HEK293 (cell line): ENCODE data around the gene AIF1.

Experiments
- CTCF ChIP-seq: fragments of 450-650 bp; formaldehyde crosslinking; IDR thresholded peaks from 2 replicates; pipeline ENCODE4 v1.5.1; 2016; ENCODE audit warnings: missing biosample characterization, missing genetic modification characterization
- KLF1 ChIP-seq: fragments of 450-650 bp; formaldehyde crosslinking; IDR thresholded peaks from 2 replicates; pipeline ENCODE4 v1.5.1; 2016; ENCODE audit warnings: missing biosample characterization, missing genetic modification characterization
- MYNN ChIP-seq: fragments of 450-650 bp; formaldehyde crosslinking; IDR thresholded peaks from 2 replicates; pipeline ENCODE4 v1.5.1; 2016; ENCODE audit warnings: missing biosample characterization, missing genetic modification characterization, borderline replicate concordance
- TCF7L2 ChIP-seq: IDR thresholded peaks from 2 replicates; pipeline ENCODE4 v1.6.1; 2011; ENCODE audit warnings: low read depth, mild to moderate bottlenecking, inconsistent platforms, low read length, moderate library complexity, borderline replicate concordance
- ZNF184 ChIP-seq: fragments of 450-650 bp; IDR thresholded peaks from 2 replicates; pipeline ENCODE4 v1.5.1; 2018; ENCODE audit warnings: missing biosample characterization, mild to moderate bottlenecking, missing genetic modification characterization
- ZNF2 ChIP-seq: fragments of 450-650 bp; formaldehyde crosslinking; IDR thresholded peaks from 2 replicates; pipeline ENCODE4 v1.5.1; 2016; ENCODE audit warnings: missing biosample characterization, missing genetic modification characterization
- ZNF266 ChIP-seq: fragments of 450-650 bp; formaldehyde crosslinking; IDR thresholded peaks from 2 replicates; pipeline ENCODE4 v1.5.1; 2016; ENCODE audit warnings: missing biosample characterization, missing genetic modification characterization, low read depth
- ZNF529 ChIP-seq: fragments of 450-650 bp; formaldehyde crosslinking; IDR thresholded peaks from 2 replicates; pipeline ENCODE4 v1.5.1; 2017; ENCODE audit warnings: missing genetic modification characterization, missing biosample characterization; ENCODE audit not compliant: insufficient replicate concordance
- ZNF645 ChIP-seq: fragments of 450-650 bp; formaldehyde crosslinking; IDR thresholded peaks from 2 replicates; pipeline ENCODE4; 2016; ENCODE audit warnings: missing biosample characterization, missing genetic modification characterization
- ZNF701 ChIP-seq: fragments of 450-650 bp; formaldehyde crosslinking; IDR thresholded peaks from 2 replicates; pipeline ENCODE4 v1.5.1; 2016; ENCODE audit warnings: missing biosample characterization, missing genetic modification characterization
- TF ChIP-seq, protein P1 (sequence below): fragments of 450-650 bp; formaldehyde crosslinking; optimal IDR thresholded peaks from 2 replicates; pipeline ENCODE3; 2016; ENCODE audit warnings: missing biosample characterization, mild to moderate bottlenecking, missing genetic modification characterization

DNA sequence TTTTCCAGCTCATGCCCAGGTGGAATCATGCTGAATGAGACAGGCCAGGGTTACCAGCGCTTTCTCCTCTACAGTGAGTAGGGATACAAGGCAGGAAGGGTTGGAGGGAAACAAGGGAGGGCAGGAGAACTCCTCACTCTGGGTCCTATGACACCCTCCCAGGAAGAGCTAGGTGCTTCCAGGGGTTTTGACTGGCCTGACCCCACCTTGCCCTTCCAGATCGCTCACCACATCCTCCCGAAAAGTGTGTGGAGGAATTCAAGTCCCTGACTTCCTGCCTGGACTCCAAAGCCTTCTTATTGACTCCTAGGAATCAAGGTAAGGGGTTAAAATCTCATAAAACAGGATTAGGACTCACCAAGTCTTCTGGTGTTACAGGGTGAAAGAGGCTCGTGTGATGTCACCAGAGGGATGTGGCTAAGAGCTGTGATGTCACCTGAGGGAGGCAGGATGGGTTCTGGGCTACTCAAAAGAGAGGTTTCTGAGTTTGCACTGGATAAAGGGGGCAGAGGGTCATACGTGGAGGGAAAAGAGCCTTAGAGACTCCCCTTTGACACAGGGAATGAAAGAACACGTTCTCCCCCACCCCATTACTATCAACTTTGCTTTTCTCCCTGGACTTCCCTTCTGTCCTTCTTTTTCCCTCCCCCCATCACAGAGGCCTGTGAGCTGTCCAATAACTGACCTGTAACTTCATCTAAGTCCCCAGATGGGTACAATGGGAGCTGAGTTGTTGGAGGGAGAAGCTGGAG is 42.5 kb downstream of the AIF1 start:
- TF ChIP-seq MYNN (tag by site-specific recombination) = no peak
- no peak for TF ChIP-seq CTCF
- TF ChIP-seq, protein P1, sequence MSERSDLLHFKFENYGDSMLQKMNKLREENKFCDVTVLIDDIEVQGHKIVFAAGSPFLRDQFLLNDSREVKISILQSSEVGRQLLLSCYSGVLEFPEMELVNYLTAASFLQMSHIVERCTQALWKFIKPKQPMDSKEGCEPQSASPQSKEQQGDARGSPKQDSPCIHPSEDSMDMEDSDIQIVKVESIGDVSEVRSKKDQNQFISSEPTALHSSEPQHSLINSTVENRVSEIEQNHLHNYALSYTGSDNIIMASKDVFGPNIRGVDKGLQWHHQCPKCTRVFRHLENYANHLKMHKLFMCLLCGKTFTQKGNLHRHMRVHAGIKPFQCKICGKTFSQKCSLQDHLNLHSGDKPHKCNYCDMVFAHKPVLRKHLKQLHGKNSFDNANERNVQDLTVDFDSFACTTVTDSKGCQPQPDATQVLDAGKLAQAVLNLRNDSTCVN (tag by site-specific recombination) = no peak
- TF ChIP-seq ZNF645 = no peak
- TF ChIP-seq KLF1 = no peak
- TF ChIP-seq ZNF184 (tag by site-specific recombination) = no peak
- TF ChIP-seq TCF7L2 = no peak
- TF ChIP-seq ZNF529 (tag by site-specific recombination) = no peak
- no peak for TF ChIP-seq ZNF701 (tag by site-specific recombination)
- TF ChIP-seq ZNF266 (tag by site-specific recombination) = no peak
- TF ChIP-seq ZNF2 (tag by site-specific recombination) = no peak
